ENCODE measurements around the gene TMOD1.

The TMOD1 gene

DNA sequence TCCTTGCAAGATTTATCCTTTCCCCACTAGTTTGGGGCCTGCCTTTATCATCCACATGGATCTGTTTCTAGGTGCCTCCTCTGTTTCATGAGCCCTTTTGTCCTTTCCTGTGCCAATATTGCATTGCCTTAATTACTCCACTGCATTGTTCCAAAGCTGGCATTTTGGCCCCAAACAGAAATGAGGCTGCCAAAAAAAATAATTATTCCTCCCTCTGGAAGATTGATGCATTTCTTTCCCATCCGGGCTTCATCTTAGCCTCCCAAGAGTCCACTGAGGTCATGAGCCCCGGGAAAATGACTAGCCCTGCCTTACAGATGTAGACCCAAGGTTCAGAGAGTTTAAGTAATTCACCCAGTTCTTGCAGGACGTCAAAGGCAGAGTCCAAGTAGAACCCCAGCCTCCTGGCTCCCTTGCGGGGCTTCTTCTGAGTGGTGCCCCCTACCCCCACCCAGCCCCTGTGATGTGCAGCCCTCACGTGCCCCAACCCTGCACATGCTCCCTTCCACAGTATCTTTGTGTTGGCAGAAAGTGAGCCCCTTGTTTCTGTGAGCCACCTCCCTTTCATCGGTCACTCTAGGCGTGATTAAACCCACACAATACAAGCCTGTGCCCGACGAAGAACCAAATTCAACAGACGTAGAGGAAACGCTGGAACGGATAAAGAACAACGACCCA is 62.1 kb downstream of the TMOD1 start:
- peaks cover 21% of the 10 kb centered on the region for H3K4me1 ChIP-seq (ENCODE audit: insufficient read depth, low read length)
- no peak overlapping the region for H3K27ac ChIP-seq (ENCODE audit: low read depth, low read length)
- no peaks in the 10 kb centered on the region for H3K9me3 ChIP-seq (ENCODE audit: low read length)
- no peak overlapping the region for H3K4me3 ChIP-seq (ENCODE audit: low read depth in 1 of 2, low read length in 2 of 2)
- peaks cover 19% of the 10 kb centered on the region for H3K36me3 ChIP-seq (ENCODE audit: insufficient read depth, low read length)
- peak overlapping the region; percentile 6 for H3K9ac ChIP-seq (ENCODE audit: low read length)
- no peaks in the 10 kb centered on the region for H3K27me3 ChIP-seq (ENCODE audit: control insufficient read depth in 1 of 2, insufficient read depth in 2 of 2, low read length in 2 of 2)

DNA sequence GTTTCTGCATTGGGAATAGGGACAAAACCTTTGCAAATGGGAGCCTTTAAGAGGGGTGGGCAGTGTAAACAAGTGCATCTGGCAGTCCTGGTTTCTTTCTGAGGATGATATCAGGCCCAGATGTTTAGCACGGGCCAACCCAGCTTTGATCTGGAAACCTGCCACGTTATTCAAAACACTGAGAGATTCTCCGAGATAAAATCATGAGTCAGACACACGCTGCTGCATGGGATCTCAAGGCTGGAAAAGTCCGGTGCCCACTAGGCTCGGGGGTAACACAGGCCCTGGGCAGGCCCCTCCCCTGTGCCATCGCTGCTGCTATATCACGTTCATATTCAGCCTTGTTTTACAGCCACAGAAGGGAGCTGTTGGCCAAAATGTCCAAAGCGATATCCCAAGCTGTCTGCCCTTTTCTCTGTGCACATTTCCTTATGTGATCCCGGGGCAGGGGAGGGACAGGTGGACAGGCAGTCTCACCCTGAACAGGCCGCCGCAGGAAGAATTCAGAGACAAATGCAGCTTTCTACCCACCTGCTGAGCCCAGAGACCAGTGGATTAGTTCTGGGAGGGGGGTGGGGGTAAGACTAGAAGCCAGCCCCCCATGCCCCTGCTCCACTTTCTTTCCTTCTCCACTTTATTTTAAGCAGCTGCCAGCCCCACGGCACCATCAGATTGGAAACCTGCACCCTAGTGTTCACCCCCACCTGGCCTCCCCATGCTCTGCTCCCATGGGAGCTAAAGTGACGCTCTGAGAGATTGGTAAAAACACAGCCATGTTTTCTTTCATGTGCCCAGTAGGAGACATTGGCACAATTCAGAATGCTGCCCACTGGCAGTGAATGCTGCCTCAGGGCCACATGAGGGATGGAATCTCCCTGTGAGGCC is 63.1 kb downstream of the TMOD1 start:
- Histone ChIP-seq H3K9me3 (ENCODE audit: low read length) (no peaks in the 10 kb centered on the region), H3K9ac (ENCODE audit: low read length) (peak overlapping the region; percentile 6), H3K27ac (ENCODE audit: low read depth, low read length) (peak overlapping the region; percentile 24), H3K27me3 (ENCODE audit: control insufficient read depth in 1 of 2, insufficient read depth in 2 of 2, low read length in 2 of 2) (no peaks in the 10 kb centered on the region), H3K36me3 (ENCODE audit: insufficient read depth, low read length) (peaks cover 28% of the 10 kb centered on the region), H3K4me1 (ENCODE audit: insufficient read depth, low read length) (peaks cover 15% of the 10 kb centered on the region), H3K4me3 (ENCODE audit: low read depth in 1 of 2, low read length in 2 of 2) (no peak overlapping the region)

DNA sequence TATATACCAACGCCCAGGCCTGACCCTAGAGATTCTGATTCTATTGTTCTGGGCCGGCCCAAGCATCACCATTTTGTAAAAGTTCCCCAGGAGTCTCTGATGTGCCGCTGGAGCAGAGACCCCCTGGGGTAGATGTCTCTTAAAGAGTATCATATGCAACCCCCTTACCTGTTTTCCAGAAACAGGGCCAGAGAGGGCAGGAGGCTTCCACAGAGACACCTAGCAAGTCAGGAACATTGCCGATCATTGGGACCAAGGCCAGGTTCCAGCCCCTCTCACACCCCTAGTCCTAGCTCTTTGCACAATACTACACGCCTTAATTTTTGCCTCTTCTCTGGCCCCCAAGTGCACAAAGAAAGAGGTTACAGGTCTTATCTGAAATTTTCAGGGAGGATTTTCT is 63.8 kb downstream of the TMOD1 start:
- Histone ChIP-seq H3K27ac (ENCODE audit: low read depth, low read length) (no peak overlapping the region), H3K4me1 (ENCODE audit: insufficient read depth, low read length) (peaks cover 18% of the 10 kb centered on the region), H3K4me3 (ENCODE audit: low read depth in 1 of 2, low read length in 2 of 2) (no peak overlapping the region), H3K9me3 (ENCODE audit: low read length) (no peaks in the 10 kb centered on the region), H3K27me3 (ENCODE audit: control insufficient read depth in 1 of 2, insufficient read depth in 2 of 2, low read length in 2 of 2) (no peaks in the 10 kb centered on the region), H3K9ac (ENCODE audit: low read length) (no peak overlapping the region), H3K36me3 (ENCODE audit: insufficient read depth, low read length) (peaks cover 34% of the 10 kb centered on the region)

DNA sequence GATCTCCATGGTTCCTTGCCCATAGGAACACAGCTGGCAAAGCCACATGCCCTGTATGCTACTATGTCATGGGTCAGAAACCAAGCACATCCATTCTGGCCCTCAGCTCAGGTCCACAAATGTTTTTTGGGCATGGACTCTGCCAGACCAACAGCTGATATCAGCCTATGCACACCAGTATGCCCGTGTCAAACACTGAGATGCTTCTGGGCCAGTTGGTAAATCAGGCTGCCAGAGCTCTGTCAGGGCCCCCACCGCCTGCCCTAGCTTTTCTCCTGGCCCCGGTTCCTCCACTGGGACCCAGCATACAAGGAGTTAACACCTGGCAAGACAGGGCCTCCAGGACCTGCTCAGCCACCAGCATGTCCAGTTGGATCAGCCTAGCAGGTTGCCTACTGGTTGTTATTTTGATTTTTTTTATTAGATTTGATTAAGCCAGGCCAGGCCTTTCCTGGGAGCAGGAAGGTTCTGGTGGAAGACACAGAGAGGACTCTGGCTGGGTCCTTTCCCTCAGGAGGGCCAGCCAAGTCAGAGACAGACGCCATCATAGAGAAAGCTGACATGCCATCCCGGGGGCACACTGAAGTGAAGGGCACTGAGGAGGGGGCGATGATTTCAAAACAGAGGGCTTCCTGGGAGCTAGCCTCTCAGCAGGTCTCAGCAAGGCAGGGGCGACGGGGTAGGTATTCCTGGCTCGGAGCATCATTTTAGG is 65.9 kb downstream of the TMOD1 start:
- Histone ChIP-seq H3K9ac (ENCODE audit: low read length) (no peak overlapping the region), H3K27ac (ENCODE audit: low read depth, low read length) (no peak overlapping the region), H3K36me3 (ENCODE audit: insufficient read depth, low read length) (peaks cover 37% of the 10 kb centered on the region), H3K9me3 (ENCODE audit: low read length) (no peaks in the 10 kb centered on the region), H3K4me1 (ENCODE audit: insufficient read depth, low read length) (peaks cover 37% of the 10 kb centered on the region), H3K27me3 (ENCODE audit: control insufficient read depth in 1 of 2, insufficient read depth in 2 of 2, low read length in 2 of 2) (no peaks in the 10 kb centered on the region), H3K4me3 (ENCODE audit: low read depth in 1 of 2, low read length in 2 of 2) (no peak overlapping the region)

DNA sequence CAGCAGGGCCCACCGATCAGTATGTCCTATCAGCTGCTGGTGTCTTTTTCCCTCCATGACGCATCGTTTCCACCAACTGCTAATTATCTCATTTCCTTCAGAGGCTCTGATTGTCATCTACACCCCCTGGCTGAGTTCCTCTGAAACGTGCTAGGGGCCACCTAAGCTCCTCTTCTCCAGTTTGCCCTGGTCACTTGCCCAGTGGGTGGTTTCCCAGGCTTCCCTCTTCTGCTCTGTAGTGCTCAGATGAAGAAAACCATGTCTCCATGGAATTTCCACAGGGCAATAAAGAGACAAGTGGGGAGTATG is 66.4 kb downstream of the TMOD1 start:
- H3K36me3 ChIP-seq (ENCODE audit: insufficient read depth, low read length) = peaks cover 37% of the 10 kb centered on the region

DNA sequence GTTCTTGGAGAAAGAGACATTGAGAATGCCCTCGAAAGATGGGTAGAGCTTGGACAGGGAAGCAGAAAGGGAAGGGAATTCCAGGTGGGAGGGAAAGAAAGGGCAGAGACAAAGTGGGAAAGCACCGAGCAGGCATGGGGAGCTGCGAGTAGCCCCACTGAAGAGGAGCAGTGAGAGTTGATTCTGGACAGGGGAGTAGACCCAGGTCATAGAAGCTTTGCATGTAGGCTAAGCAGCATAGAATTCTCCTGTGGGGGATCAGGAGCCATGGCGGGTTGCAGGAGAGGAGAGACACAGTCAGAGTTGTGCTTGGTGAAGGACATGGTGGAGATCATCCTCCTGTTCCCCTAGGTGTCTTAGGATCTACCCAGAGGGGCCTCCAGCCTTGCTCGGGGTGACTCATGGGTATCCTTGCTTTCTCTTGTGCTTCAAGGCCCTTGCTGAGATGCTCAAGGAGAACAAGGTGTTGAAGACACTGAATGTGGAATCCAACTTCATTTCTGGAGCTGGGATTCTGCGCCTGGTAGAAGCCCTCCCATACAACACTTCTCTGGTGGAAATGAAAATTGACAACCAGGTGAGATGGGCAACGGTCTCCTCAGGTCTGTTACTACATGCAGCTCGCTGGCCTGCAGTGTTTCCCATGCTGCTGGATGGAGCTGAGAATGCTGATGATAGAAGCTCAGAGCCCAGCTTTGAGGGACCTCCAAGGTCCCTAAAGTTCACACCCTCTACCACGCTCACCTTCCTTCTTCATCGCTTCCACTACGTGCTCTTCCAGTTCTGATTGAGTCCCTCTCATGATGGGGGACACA is 67.2 kb downstream of the TMOD1 start:
- H3K36me3 ChIP-seq (ENCODE audit: insufficient read depth, low read length) = peaks cover 37% of the 10 kb centered on the region

More for the DNA sequence above, 66.4 kb downstream of the TMOD1 start:
- H3K4me3 ChIP-seq (ENCODE audit: low read depth in 1 of 2, low read length in 2 of 2) = no peak overlapping the region
- no peak overlapping the region for H3K27ac ChIP-seq (ENCODE audit: low read depth, low read length)
- peaks cover 37% of the 10 kb centered on the region for H3K4me1 ChIP-seq (ENCODE audit: insufficient read depth, low read length)
- no peaks in the 10 kb centered on the region for H3K9me3 ChIP-seq (ENCODE audit: low read length)
- H3K27me3 ChIP-seq (ENCODE audit: control insufficient read depth in 1 of 2, insufficient read depth in 2 of 2, low read length in 2 of 2) = no peaks in the 10 kb centered on the region
- H3K9ac ChIP-seq (ENCODE audit: low read length) = no peak overlapping the region

DNA sequence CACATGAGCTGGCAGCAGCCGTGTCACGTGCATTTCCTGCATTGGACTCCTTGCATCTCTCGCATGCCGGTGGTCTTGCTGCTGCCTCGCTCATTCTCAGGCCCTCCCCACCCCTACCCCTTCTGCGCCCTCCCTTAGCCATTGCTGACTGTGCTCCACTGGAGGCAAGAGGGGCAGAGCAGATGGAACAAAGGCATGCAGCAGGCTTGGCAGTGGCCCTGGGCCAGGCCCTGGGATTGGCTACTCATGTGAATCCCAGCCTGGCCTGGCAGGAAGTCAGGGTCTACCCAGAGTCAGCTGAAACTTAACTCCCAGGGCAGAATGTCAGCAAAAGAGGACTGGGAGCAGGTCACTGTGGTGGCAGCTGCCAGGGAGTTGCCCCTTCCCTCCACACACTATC is 69.4 kb downstream of the TMOD1 start:
- peaks cover 22% of the 10 kb centered on the region for H3K4me1 ChIP-seq (ENCODE audit: insufficient read depth, low read length)
- H3K36me3 ChIP-seq (ENCODE audit: insufficient read depth, low read length) = peaks cover 41% of the 10 kb centered on the region
- H3K27ac ChIP-seq (ENCODE audit: low read depth, low read length) = no peak overlapping the region
- H3K9me3 ChIP-seq (ENCODE audit: low read length) = no peaks in the 10 kb centered on the region
- H3K4me3 ChIP-seq (ENCODE audit: low read depth in 1 of 2, low read length in 2 of 2) = no peak overlapping the region
- H3K27me3 ChIP-seq (ENCODE audit: control insufficient read depth in 1 of 2, insufficient read depth in 2 of 2, low read length in 2 of 2) = no peaks in the 10 kb centered on the region
- no peak overlapping the region for H3K9ac ChIP-seq (ENCODE audit: low read length)

More for the DNA sequence above, 67.2 kb downstream of the TMOD1 start:
- H3K9me3 ChIP-seq (ENCODE audit: low read length) = no peaks in the 10 kb centered on the region
- peaks cover 35% of the 10 kb centered on the region for H3K4me1 ChIP-seq (ENCODE audit: insufficient read depth, low read length)
- H3K9ac ChIP-seq (ENCODE audit: low read length) = no peak overlapping the region
- no peak overlapping the region for H3K27ac ChIP-seq (ENCODE audit: low read depth, low read length)
- no peak overlapping the region for H3K4me3 ChIP-seq (ENCODE audit: low read depth in 1 of 2, low read length in 2 of 2)
- H3K27me3 ChIP-seq (ENCODE audit: control insufficient read depth in 1 of 2, insufficient read depth in 2 of 2, low read length in 2 of 2) = no peaks in the 10 kb centered on the region

DNA sequence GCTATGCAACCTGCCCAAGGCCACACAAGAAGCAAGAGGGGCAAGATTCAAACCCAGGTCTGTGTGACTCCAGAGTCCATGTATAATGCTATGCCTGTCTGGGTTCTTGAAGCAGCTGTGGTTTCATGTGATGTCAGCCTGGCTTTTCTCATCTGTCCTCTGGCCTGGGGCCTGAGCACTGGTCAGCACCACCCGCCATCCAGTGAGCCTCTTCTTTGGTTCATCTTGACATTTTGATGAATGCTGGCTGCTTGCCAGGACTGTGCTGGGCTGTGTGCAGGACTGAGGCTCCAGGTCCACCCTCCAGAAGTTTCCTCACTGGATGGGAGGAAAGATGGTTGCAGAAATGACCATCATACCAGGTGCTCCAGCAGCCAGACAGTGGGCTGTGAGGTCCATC is 70.2 kb downstream of the TMOD1 start:
- no peak overlapping the region for H3K9ac ChIP-seq (ENCODE audit: low read length)
- H3K4me1 ChIP-seq (ENCODE audit: insufficient read depth, low read length) = peaks cover 22% of the 10 kb centered on the region
- H3K27ac ChIP-seq (ENCODE audit: low read depth, low read length) = no peak overlapping the region
- H3K4me3 ChIP-seq (ENCODE audit: low read depth in 1 of 2, low read length in 2 of 2) = no peak overlapping the region
- no peaks in the 10 kb centered on the region for H3K9me3 ChIP-seq (ENCODE audit: low read length)
- no peaks in the 10 kb centered on the region for H3K27me3 ChIP-seq (ENCODE audit: control insufficient read depth in 1 of 2, insufficient read depth in 2 of 2, low read length in 2 of 2)
- peaks cover 38% of the 10 kb centered on the region for H3K36me3 ChIP-seq (ENCODE audit: insufficient read depth, low read length)

DNA sequence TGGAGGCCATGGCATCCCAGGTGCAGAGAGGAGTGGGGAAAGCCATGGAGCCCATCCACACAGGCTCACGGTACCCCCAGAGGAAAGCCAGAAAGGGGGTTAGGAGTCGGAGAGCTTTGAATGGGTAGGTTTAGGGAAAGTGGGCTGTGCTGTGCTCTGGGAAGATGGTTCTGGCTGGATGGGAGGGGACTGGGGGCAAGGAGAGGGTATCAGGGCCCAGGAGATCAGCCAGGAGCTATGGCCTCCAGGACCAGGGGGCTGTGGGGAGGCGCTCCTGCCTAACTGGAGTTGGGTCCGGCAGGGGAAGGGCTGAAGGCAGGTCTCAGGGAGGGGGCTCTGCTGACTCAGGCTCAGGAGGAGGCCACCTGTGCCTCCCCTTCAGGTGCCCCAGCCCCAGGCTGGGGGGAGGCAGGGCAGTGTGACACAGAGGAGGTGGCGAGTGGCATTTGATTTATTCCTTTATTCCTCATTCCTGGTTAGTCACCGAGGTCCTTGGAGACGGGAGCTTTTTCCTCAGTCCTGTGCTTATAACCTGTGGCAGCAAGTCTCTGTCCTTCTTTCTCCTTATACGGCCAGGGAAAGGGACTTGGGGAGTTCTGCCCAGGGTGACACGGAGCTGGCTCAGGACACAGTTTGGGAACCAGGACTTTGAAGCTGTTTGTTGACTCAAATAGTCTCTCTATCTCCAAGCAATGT is 70.9 kb downstream of the TMOD1 start:
- no peaks in the 10 kb centered on the region for H3K27me3 ChIP-seq (ENCODE audit: control insufficient read depth in 1 of 2, insufficient read depth in 2 of 2, low read length in 2 of 2)
- H3K36me3 ChIP-seq (ENCODE audit: insufficient read depth, low read length) = peaks cover 33% of the 10 kb centered on the region
- H3K9ac ChIP-seq (ENCODE audit: low read length) = no peak overlapping the region
- H3K27ac ChIP-seq (ENCODE audit: low read depth, low read length) = no peak overlapping the region
- peaks cover 22% of the 10 kb centered on the region for H3K4me1 ChIP-seq (ENCODE audit: insufficient read depth, low read length)
- no peaks in the 10 kb centered on the region for H3K9me3 ChIP-seq (ENCODE audit: low read length)
- no peak overlapping the region for H3K4me3 ChIP-seq (ENCODE audit: low read depth in 1 of 2, low read length in 2 of 2)

DNA sequence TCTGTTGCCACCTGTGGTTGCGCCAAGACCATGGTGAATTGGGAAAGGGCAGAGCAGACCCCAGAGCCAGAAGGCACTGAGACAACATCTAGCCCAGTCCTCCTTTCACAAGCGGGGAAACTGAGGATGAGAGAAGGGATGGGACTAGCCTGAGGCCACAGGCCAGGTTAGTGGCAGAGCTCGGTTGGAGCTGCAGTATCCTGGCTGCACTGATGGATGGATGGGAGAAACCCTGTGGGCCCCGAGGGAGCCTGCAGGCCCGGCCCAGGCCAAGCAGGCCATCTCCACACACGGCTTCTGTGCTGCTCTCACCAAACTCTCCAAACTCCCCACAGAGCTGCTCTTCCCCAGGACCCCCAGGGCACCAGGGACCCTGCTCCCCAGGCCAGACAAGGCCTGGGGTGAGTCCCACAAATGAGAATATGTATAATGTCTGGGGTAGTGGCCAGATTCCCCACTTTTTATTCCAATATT is 71.5 kb downstream of the TMOD1 start:
- H3K4me1 ChIP-seq (ENCODE audit: insufficient read depth, low read length) = peaks cover 22% of the 10 kb centered on the region
- H3K9ac ChIP-seq (ENCODE audit: low read length) = no peak overlapping the region
- no peak overlapping the region for H3K4me3 ChIP-seq (ENCODE audit: low read depth in 1 of 2, low read length in 2 of 2)
- H3K27me3 ChIP-seq (ENCODE audit: control insufficient read depth in 1 of 2, insufficient read depth in 2 of 2, low read length in 2 of 2) = no peaks in the 10 kb centered on the region
- peaks cover 33% of the 10 kb centered on the region for H3K36me3 ChIP-seq (ENCODE audit: insufficient read depth, low read length)
- H3K27ac ChIP-seq (ENCODE audit: low read depth, low read length) = no peak overlapping the region
- no peaks in the 10 kb centered on the region for H3K9me3 ChIP-seq (ENCODE audit: low read length)

Data from muscle layer of colon (tissue), 2 donors.